Activated CD4-positive, alpha-beta T cell treated with anti-CD3 and anti-CD28 coated beads, Interleukin-2, Interleukin-4, amounts not matched to agents 100 ng/mL and 50 ng/mL, durations not matched to agents 16 hours and 8 hours (primary cell): Measurements from ENCODE around the gene CHRM4.

ENCODE experiments used
- DNase-seq: peaks from one replicate; pipeline ENCODE4 v3.0.0-alpha.2; 2020; ENCODE audit warnings: low spot score

The CHRM4 gene

DNA sequence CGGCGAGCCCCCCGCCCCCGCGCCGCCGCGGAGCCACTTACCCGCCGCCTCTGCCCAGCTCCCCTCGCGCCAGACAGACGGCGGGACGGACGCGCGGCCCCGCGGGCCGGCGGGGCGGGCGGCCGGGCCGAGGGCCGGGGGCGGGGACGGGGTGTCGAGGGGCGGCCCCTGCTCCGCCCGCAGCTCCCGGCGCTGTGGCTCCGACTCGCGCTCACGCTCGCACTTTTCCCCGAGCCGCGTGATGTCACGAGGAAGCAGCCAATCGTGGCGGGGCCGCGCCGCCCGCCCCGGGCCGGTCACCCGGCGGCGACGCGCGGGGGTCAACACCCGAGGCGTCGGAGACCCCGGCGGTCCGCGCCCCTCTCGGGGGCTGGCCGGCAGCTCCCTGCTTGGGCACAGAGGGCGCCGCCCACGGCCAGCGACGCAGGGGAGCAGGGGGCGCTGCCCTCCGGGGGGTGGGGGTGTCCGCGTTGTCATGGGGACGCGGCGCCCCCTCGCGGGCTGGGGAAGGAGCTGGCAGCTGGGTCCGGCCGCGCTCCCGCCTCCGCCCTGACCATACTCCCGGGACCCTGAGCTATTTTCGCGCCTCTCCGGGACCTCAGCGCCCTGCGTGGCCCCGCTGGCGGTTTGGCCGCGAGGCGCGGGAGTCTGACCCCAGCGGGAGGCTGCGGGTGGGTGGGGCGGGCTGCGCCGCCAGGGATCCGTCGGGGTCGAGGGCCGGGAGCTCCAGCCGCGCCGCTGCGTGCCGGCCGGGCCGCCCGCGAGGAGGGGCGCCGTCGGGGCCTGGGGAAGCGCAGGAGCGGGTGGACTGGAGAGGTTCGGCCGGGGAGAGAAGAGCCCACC is at the start of gene CHRM4:
CHRM4 (minus strand) TSS at position 199 of the 843 bp plus-strand sequence. CDS start 5,219 bp downstream, outside the sequence.
- peak; percentile 29 for DNase-seq

DNA sequence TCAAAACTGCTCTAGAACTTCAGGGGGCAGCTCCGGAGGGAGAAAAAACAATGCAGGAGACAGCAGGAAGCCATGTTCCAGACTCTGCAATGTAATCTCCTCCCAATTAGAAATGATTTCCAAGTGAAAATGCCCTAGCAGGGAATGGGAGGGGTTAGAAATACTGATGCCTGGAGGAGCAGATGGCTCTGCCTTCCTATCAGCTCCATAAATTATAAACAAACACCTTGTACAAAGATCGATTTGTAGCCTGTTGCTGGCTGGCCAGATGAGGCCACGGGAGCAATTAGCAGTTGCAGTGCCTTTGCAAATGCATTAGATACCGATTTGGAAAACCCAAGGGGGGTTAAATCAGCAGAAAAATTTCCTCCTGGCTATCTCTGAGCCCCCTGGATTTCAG is 46.6 kb upstream of the CHRM4 start:
- no peak for DNase-seq

- no peak for DNase-seq
Measured at GRCh38 chr11:46437122-46437689, 45.6 kb upstream of the CHRM4 start.

DNA sequence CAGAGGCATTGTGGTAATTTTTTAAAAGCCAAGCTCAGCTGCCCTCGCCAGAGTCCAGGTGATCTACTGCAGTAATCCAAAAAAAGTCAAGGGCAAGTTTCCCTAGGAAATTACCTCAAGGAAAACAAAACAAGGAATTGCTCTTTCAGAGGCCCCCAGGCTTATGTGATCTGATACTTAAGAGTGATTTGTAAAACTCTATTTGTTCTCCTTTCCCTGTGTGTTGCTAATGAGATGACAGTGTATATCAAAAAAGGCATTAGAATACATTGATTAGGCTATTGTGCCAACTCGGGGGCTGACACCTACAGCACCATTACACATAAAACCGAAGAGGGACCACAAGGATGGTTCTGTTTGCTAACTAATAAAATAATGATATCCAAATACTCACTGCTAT is 44.5 kb upstream of the CHRM4 start:
- DNase-seq = no peak

GRCh38 chr11:46435679-46436078 is 44.1 kb upstream of the CHRM4 start:
- DNase-seq = no peak

- DNase-seq = no peak
Measured at GRCh38 chr11:46431211-46431610, 39.6 kb upstream of the CHRM4 start.

DNA sequence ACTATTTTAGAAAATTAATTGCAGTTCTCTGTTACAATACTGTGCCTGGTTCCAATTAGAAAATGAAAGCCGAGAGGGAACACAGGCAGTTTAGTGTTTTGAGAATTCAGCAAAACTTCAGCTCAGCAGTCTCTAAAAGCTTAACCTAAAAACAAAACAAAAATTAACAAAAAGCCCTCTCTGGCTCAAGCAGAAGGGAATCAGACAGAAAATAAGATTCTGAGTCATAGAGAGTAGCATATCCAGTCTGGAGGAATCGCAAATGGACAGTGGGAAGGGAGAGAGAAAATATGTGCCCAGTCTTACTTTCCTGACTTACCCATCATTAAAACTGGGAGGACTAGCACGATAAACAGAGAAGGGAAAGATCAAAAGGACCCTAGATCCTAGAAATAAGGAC is 38.1 kb upstream of the CHRM4 start:
- no peak for DNase-seq

- DNase-seq = no peak
Measured at GRCh38 chr11:46427364-46427763, 35.8 kb upstream of the CHRM4 start.

DNA sequence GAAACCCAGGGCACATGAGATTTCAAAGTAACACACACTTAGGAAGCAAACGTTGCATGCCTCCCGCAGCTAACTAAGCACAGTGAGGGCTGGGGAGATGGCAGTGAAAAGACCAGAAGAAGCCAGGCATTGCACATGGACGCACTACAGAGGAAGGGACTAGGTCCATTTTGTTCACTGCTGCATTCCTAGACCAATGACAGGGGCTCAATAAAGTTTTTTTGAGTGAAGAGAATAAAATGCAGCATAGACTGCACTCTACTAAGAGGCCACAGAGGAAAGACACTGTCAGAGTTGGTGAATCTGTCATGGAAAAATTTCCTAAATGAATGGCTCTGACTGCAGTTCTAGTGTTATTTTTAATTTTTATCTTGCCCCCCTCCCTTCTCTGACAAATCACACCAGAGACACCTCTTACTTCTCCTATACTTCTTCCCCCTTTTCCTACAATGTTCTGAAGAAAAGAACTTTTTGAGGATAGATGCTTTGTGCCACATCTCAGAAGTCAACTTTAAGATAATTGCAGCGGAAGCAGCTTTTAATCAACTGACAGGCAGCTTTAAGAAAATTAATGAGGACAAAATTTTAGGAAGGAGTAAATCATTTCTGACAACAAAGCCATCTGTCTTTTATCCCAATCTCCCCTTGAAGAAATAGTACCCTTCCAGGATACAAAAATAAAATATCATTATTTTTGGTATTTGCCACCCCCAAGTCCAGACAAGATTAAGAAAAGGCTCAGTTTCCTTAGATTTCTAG is 34.8 kb upstream of the CHRM4 start:
- DNase-seq = no peak

DNA sequence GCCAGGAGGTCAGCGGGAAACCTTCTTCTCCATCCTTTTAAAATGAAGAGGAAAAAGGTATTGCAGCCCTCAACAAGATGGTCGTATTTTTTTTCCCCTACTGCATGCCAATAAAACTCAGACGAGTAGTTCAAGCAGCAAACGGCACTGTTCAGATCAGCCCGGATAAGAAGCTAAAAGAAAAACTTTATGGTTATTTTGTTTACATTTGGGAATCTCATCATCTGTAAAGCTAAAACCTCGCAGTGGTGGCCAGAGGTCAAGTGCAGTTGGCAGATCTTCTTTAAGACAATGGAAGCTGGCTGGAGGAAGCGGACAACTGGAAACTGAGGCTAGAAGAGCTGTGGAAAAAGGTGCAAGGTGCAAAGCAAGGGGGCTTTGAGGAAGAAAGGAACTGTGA is 31.0 kb upstream of the CHRM4 start:
- no peak for DNase-seq

- no peak for DNase-seq
Measured at GRCh38 chr11:46421257-46421880, 29.8 kb upstream of the CHRM4 start.

DNA sequence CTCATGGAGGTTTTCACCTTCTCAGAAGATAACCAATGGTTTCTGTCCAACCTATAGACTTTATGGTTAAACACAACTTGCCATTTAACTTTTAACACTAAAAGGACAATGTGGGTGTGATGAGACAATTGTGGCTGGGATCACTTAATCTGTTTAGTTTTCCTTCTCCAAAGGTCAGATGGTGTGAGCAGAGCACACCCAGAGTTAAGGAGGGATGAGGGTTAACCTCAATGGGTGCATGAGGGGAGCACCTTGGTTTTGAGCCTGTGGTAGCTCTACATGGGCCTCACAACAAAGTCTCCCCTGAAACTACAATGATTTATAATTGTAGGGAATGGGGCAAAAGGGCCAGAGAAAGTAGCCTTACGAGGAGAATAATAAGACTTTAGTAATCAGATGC is 28.9 kb upstream of the CHRM4 start:
- no peak for DNase-seq

DNA sequence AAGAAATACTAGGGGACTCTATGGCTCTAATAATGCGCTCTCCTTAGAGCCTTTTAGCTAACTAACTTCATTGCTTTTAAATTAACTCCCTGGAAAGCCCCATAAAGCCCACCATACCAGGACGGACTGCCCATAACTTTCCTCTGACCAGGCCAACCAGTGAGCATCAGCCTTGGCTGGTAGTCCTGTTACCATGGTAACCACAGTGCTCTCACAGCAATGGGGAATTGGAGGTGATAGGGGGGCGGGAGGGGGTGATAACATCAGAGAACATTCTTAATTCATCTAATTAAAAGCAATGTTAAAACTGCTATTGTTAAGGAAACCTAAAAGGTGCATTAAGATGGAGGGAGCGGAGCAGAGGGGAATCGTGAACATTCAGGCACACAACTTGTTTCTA is 27.2 kb upstream of the CHRM4 start:
- no peak for DNase-seq

DNA sequence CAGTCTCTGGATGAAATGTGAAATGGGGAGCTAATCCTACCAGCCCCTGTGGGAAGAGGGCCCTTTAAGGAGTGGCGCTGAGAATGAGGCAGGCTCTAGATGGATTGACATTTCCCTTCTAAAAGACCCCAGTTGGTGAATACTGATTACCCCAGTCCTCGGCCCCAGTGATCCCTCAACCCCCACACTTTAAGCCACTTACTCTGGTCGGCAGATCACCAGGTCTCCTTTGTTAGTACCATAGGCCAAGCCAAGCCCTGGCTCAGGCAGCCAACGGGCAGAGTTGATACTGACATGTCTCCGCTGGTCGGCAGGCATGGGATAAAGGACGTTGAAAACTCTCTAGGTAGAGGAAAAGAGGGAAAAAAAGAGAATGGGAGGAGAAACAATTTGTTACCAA is 26.1 kb upstream of the CHRM4 start:
- no peak for DNase-seq

DNA sequence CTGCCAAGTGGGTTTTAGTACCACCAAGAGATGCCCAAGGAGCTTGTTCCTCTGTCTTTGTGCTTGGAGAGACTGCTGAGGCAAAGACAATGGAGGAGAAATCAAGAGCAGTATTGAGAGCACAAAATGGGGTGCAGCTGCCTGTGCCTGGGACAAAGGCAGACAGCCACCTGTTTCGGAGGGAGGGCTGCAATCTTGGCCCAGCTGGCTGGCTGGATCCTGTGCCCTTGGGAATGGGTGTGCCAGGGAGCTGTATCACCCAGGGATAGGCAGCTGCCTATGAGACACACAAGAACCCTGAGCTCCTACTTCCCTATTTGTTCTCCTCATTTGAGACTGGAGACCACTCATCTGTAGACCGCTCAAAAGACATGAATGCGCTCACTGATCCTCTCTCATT is 23.3 kb upstream of the CHRM4 start:
- DNase-seq = no peak

- no peak for DNase-seq
Measured at GRCh38 chr11:46414466-46414796, 22.9 kb upstream of the CHRM4 start.

- DNase-seq = no peak
Measured at GRCh38 chr11:46413760-46414465, 22.3 kb upstream of the CHRM4 start.

- no peak for DNase-seq
Measured at GRCh38 chr11:46410021-46410420, 18.4 kb upstream of the CHRM4 start.

DNA sequence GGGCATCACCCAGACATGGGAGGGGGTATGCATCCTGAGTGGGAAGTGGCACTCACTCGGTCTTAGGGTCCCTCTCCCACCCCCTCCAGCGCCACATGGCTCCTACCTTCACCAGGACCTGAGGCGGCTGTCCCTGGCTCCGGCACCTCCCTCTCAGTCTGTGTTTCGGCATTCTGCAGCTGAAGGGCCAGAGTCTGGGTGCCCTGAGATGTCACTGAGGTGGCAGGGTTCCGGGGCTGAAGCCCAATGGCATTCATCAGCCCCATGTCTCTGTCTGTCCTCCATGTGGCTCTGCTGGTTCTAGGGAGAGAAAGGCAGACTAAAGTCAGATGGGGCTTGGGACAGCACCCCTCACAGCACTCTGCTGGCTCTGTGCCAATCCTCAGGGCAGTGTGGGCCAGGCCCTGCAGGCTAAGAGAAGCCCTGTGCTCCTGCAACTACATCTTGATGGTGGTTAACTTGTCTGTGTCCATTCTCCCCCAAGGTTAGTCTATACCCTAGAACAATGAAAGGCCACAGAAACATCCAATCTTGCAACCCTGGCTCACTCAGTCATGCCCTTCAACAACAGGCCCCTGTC is 16.9 kb upstream of the CHRM4 start:
- DNase-seq = no peak

DNA sequence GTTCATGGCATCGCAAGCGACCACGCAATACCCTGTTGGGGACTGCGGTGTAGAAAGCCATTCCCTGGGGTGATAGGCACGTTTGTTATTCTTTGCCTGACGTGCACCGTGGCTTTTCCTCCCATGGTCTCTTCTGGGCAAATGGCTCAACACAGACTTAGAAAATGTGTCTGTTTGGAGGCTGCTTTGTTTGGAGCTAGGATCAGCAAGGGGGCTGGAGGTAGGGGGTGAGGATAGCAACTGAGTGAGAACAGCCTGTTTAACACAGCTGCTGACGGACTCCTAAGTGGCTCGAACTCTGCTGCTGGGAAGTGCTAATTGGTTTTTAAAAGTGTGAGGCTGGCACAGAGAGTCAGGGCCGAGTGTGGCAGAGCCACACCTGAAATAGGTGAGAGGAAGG is 16.1 kb upstream of the CHRM4 start:
- no peak for DNase-seq

- DNase-seq = no peak
Measured at GRCh38 chr11:46404476-46405017, 13.0 kb upstream of the CHRM4 start.
